Panc1 (cell line): ENCODE results near the gene NFATC2. TPM values are rescaled to one million over a fixed set of nuclear protein-coding genes. Genes with fewer than 3 reads are reported as not detected.

ENCODE experiments used
- ATAC-seq: fragments of 200-7000 bp; cut with Tn5 transposase; 2 replicates; pipeline ENCODE4 v1.9.1; 2020; ENCODE audit warnings: mild to moderate bottlenecking, moderate library complexity
- BruUV-seq: library from RNA; stranded (reverse); fragments of 400-500 nt; replicated peaks from 2 replicates; lab custom pipeline; 2021; lab: Mats Ljungman, UMichigan
- CTCF ChIA-PET: fragments of 300-600 bp; sonication (Branson Sonifier 250); formaldehyde crosslinking; loops from one replicate; lab custom pipeline; 2022; ENCODE audit warnings: antibody characterized with exemption; lab: Charles Lee
- POLR2A ChIA-PET: fragments of 300-600 bp; sonication (Branson Sonifier 250); formaldehyde crosslinking; loops from one replicate; lab custom pipeline; 2022; ENCODE audit warnings: antibody characterized with exemption; lab: Charles Lee
- DNase-seq: peaks from one replicate; pipeline ENCODE4 v3.0.0-alpha.2; 2010; ENCODE audit warnings: low read depth, low spot score
- H3K27ac ChIP-seq: 2 replicates; pipeline ENCODE4 v1.5.1; 2011; ENCODE audit warnings: mild to moderate bottlenecking, low read length, inconsistent platforms
- H3K27me3 ChIP-seq: fragments of 200-500 bp; sonication (Bioruptor generic); 2 replicates; pipeline ENCODE4 v1.6.0; 2014; ENCODE audit warnings: low read length, inconsistent platforms; ENCODE audit not compliant: control insufficient read depth, insufficient read depth
- H3K36me3 ChIP-seq: fragments of 200-500 bp; sonication (Bioruptor generic); 2 replicates; pipeline ENCODE4 v1.5.1; 2014; ENCODE audit warnings: inconsistent platforms, mild to moderate bottlenecking, low read length, moderate library complexity; ENCODE audit not compliant: control insufficient read depth, insufficient read depth
- H3K4me1 ChIP-seq: 2 replicates; pipeline ENCODE4 v1.5.1; 2011; ENCODE audit warnings: inconsistent platforms, mild to moderate bottlenecking, low read length, moderate library complexity; ENCODE audit not compliant: control insufficient read depth, insufficient read depth
- H3K4me3 ChIP-seq, 2 experiments: 2 replicates each; pipeline ENCODE4 v1.5.1; 2011 to 2012; ENCODE audit warnings: low read depth in 2 of 2, low read length in 2 of 2, mild to moderate bottlenecking in 2 of 2, inconsistent platforms in 1 of 2, moderate library complexity in 1 of 2
- H3K9me3 ChIP-seq: fragments of 200-500 bp; sonication (Bioruptor generic); 2 replicates; pipeline ENCODE4 v1.5.1; 2014; ENCODE audit warnings: low read depth, mild to moderate bottlenecking, inconsistent platforms, low read length, moderate library complexity; ENCODE audit not compliant: control insufficient read depth, insufficient read depth
- CTCF ChIP-seq: fragments of 450-650 bp; IDR thresholded peaks from 2 replicates; pipeline ENCODE4 v1.5.1; 2017; ENCODE audit warnings: mild to moderate bottlenecking
- POLR2AphosphoS5 ChIP-seq: IDR thresholded peaks from 2 replicates; pipeline ENCODE4 v1.6.1; 2012; ENCODE audit warnings: mild to moderate bottlenecking, low read depth, low read length, moderate library complexity
- SIN3A ChIP-seq: IDR thresholded peaks from 2 replicates; pipeline ENCODE4 v1.6.1; 2012; ENCODE audit warnings: low read depth, mild to moderate bottlenecking, low read length, moderate library complexity, borderline replicate concordance; ENCODE audit not compliant: insufficient read depth
- TCF7L2 ChIP-seq: IDR thresholded peaks from 2 replicates; pipeline ENCODE4 v1.6.1; 2011; ENCODE audit warnings: mild to moderate bottlenecking, low read depth, low read length, inconsistent platforms
- in situ Hi-C: cut with HindIII; loops from 2 replicates; pipeline ENCODE4 v1.10.0; 2016; ENCODE audit warnings: low sequenced_read_pairs, low pct_unique_long_range_greater_than_20kb
- intact Hi-C: fragments of 100-400 bp; cut with micrococcal nuclease; formaldehyde crosslinking; loops from one replicate; pipeline ENCODE4 v1.10.0; 2022; ENCODE audit not compliant: unreplicated experiment
- total RNA-seq: library from RNA; stranded (reverse); gene quantifications from one replicate; pipeline ENCODE4 v1.2.1, GENCODE V29; 2021; ENCODE audit not compliant: unreplicated experiment
- TF ChIP-seq, protein P1 (sequence below), 2 experiments: IDR thresholded peaks; 2 replicates each; pipeline ENCODE4 v1.6.1; 2011 to 2012; ENCODE audit warnings: low read depth in 2 of 2, control low read depth in 1 of 2, low read length in 1 of 2, mild to moderate bottlenecking in 1 of 2, moderate library complexity in 1 of 2; ENCODE audit not compliant: insufficient read depth in 1 of 2

NFATC2 gene
- total RNA-seq, 1 experiment from 2014 or later, result 10.6 TPM

DNA sequence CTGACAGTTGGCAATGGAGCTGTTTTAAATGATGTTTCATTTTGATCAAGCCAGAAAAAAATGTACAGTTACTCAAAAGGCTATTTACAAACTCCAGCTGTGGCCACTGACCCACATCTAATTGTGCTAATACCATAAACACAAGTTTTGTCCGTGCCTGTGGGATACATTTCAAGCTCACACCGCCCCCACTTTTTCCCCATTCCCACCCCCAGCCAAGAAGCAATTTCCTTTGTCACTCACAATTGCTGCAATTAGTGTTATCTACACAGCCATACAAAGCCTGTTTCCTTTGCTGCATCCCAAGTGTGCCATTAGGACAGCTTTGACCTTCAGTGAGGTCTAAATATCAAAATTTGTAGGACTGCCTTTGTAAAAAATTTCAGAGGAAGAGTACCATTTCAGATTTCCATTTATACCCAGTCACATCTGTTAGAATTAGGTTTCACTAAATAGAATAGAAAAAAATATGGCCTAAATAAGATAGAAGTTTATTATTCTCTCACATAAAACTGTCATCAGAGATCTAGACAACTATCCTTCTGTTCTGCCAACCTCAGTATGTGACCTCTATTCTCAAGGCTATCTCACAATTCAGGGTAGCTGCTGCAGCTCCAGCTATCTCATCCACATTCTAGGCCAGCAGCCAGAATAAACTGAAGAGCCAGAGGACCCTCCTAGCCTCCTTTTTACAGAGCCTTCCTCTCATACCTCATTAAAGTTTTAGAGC lies 202.6 kb downstream of the NFATC2 start:
- intact Hi-C loops, result no loop called here
- ChIA-PET CTCF (no interaction called here), POLR2A (no interaction called here)
- BruUV-seq, result no TSS peak
- H3K9me3 ChIP-seq, result no peaks in the 10 kb centered on the region
- no peaks in the 10 kb centered on the region for H3K36me3 ChIP-seq
- H3K4me1 ChIP-seq, result no peaks in the 10 kb centered on the region
- DNase-seq (no peak), ATAC-seq (no peak)
- in situ Hi-C loops, result no loop called here
- H3K27me3 ChIP-seq, result 0 out of 2 replicates have a peak, but pooled peaks cover 3% of the 10 kb centered on the region
- TF ChIP-seq CTCF (no peak), POLR2AphosphoS5 (no peak), SIN3A (no peak), TCF7L2 (no peak)
- TF ChIP-seq, protein P1, sequence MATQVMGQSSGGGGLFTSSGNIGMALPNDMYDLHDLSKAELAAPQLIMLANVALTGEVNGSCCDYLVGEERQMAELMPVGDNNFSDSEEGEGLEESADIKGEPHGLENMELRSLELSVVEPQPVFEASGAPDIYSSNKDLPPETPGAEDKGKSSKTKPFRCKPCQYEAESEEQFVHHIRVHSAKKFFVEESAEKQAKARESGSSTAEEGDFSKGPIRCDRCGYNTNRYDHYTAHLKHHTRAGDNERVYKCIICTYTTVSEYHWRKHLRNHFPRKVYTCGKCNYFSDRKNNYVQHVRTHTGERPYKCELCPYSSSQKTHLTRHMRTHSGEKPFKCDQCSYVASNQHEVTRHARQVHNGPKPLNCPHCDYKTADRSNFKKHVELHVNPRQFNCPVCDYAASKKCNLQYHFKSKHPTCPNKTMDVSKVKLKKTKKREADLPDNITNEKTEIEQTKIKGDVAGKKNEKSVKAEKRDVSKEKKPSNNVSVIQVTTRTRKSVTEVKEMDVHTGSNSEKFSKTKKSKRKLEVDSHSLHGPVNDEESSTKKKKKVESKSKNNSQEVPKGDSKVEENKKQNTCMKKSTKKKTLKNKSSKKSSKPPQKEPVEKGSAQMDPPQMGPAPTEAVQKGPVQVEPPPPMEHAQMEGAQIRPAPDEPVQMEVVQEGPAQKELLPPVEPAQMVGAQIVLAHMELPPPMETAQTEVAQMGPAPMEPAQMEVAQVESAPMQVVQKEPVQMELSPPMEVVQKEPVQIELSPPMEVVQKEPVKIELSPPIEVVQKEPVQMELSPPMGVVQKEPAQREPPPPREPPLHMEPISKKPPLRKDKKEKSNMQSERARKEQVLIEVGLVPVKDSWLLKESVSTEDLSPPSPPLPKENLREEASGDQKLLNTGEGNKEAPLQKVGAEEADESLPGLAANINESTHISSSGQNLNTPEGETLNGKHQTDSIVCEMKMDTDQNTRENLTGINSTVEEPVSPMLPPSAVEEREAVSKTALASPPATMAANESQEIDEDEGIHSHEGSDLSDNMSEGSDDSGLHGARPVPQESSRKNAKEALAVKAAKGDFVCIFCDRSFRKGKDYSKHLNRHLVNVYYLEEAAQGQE (IDR thresholded peaks at IDR 0.05; ENCODE audit: insufficient read depth in 1 of 2, low read depth in 2 of 2, low read length in 1 of 2), result no peak
- H3K4me3 ChIP-seq, result no peak overlapping the region
- no peak overlapping the region for H3K27ac ChIP-seq

GRCh38 chr20:51338692-51339440 lies 203.7 kb downstream of the NFATC2 start:
- no peak for ATAC-seq
- intact Hi-C loops (no loop called here), in situ Hi-C loops (no loop called here)
- Histone ChIP-seq H3K36me3 (no peaks in the 10 kb centered on the region), H3K27ac (no peak overlapping the region), H3K27me3 (0 out of 2 replicates have a peak, but pooled peaks cover 3% of the 10 kb centered on the region), H3K4me3 (no peak overlapping the region), H3K4me1 (no peaks in the 10 kb centered on the region), H3K9me3 (no peaks in the 10 kb centered on the region)
- TF ChIP-seq SIN3A (no peak), CTCF (no peak), TCF7L2 (no peak), POLR2AphosphoS5 (no peak)
- TF ChIP-seq, protein P1 (IDR thresholded peaks at IDR 0.05; ENCODE audit: insufficient read depth in 1 of 2, low read depth in 2 of 2, low read length in 1 of 2), result no peak
- POLR2A ChIA-PET, result no interaction called here
- CTCF ChIA-PET, result no interaction called here
- BruUV-seq, result no TSS peak
- no peak for DNase-seq
